K562 (cell line): ENCODE results near the gene NBEA.

Experiments
- BHLHE40 ChIP-seq: IDR thresholded peaks from 2 replicates; pipeline ENCODE4 v1.6.1; 2011; ENCODE audit warnings: low read length, improper control_type of control experiment
- BRD9 ChIP-seq: fragments of 450-650 bp; IDR thresholded peaks from 2 replicates; pipeline ENCODE4 v1.6.1; 2018; ENCODE audit warnings: low read depth; ENCODE audit not compliant: partially characterized antibody
- CTCF ChIP-seq, 3 experiments: IDR thresholded peaks in 2 of 3; conservative IDR thresholded peaks in 1 of 3; 2 replicates each; pipeline ENCODE4 v1.5.1; 2011 to 2012; ENCODE audit warnings: low read length in 3 of 3, mild to moderate bottlenecking in 3 of 3, control low read depth in 2 of 3, improper control_type of control experiment in 1 of 3, inconsistent platforms in 1 of 3, low read depth in 1 of 3, mixed read lengths in 1 of 3, moderate library complexity in 1 of 3; ENCODE audit not compliant: insufficient read depth in 2 of 3
- RBBP5 ChIP-seq: fragments of 200-600 bp; sonication (generic); IDR thresholded peaks from 2 replicates; pipeline ENCODE4 v1.6.1; 2012; ENCODE audit warnings: borderline replicate concordance, mild to moderate bottlenecking, low read length, control low read depth, inconsistent platforms; ENCODE audit not compliant: insufficient read depth, poor library complexity, severe bottlenecking
- ZBTB11 ChIP-seq, 3 experiments: fragments of 200-800 bp in 1 of 3; fragments of 250-450 bp in 1 of 3; fragments of 450-650 bp in 1 of 3; sonication (Bioruptor Pico) in 1 of 3; sonication (Bioruptor generic) in 1 of 3; formaldehyde crosslinking in 1 of 3; IDR thresholded peaks; 2 replicates each; pipeline versions ENCODE4 v1.6.1 to v1.8.0; 2016 to 2022; ENCODE audit warnings: mild to moderate bottlenecking in 2 of 3, missing genetic modification characterization in 2 of 3, missing compliant biosample characterization in 1 of 3, moderate library complexity in 1 of 3

DNA sequence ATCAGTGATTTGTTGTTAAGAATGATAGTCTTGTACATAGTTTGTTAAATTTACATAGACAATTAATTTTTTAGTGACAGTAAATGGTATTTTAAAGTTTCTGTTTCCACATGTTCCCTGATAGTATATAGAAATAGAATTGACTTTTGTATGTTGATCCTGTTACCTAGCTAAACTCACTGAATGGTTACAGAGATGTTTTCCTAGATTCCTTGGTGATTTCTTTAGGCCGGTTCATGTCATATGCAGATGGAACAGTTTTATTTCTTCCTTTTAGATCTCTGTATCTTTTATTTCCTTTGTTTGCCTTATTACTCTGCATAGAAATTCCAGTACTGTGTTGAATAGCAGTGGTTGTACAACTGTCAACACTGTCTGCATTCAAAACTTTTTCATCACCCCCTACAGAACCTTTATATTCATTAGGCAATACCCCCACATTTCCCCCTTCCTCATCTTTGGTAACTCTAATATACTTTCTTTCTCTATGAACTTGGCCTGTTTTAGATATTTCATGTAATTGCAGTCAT lies 86.3 kb downstream of the NBEA start:
- TF ChIP-seq CTCF (IDR thresholded peaks at IDR 0.05 in 2 of 3, conservative IDR thresholded peaks at IDR 0.05 in 1 of 3; ENCODE audit: insufficient read depth in 2 of 3, low read depth in 1 of 3, low read length in 3 of 3) (no peak), BHLHE40 (no peak), RBBP5 (no peak), BRD9 (no peak), ZBTB11 (CRISPR knock-in tag; IDR thresholded peaks at IDR 0.05) (no peak)
